Kasumi-1 (cell line): ENCODE results near the gene MAP7D1.
"Not testable (repeated sequence)": the region's sequence is repeated elsewhere in the genome, so short reads cannot be mapped to it uniquely, and the experiment has no call there.

Experiments used
- DNase-seq, 2 experiments: peaks; one replicate each; lab custom pipeline; 2025; lab: John Stamatoyannopoulos, UW

The MAP7D1 gene

DNA sequence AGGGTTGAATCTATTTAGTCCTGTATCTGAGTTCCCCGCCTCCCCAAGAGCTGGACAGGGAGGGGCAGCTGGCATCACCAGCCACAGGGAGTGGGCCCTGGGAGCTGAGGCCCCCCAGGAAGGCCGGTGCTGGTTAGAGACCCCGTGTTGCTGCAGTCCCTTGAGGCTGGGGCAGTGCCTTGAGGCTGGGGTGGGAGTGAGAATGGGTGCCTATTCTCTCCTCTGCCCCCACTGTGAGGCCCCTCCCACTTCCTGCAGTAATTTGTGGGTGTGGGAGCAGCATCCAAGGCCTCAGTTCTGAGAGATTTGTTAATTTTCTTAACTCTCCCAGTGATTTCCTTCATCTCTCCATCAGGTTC is 4.1 kb upstream of the MAP7D1 start:
- DNase-seq, result peak in 1 of 2 experiments; percentile 1

DNA sequence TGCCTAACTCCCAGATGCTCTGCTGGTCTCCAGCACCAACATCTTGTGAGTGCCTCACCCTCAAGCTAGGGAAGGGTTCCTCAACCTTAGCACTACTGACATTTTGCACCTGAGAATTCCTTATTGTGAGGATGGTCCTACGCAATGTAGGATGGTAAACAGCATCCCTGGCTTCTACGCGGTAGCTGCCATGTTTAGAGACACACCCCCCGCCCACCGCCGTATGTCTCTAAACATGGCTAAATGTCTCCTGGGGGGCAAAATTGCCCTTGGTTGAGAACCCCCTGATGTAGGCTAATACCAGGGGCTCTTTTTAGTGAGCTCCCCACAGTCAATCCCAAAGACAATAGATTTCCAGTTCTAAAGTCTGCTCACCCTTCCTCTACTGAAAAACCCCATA is 2.5 kb upstream of the MAP7D1 start:
- DNase-seq, result no peak

DNA sequence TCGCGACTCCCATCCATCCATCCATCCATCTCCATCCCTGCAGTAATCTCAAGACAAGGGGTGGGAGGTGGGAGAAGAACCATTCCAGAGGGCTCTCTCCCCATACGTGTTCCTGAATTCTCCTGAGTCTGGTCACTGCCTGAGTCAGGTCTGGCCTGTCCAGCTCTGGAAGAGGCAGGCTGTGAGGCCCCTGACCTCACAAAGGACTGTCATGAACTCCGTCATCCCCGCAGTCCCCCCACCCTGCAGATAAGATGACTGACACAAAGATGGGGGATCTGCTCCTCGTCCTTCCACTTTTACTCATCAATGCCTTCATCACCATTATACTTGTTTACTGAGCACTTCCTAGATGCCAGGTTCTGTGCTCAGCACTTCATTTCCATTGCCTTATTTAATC is 1.6 kb upstream of the MAP7D1 start:
- DNase-seq, result no peak

DNA sequence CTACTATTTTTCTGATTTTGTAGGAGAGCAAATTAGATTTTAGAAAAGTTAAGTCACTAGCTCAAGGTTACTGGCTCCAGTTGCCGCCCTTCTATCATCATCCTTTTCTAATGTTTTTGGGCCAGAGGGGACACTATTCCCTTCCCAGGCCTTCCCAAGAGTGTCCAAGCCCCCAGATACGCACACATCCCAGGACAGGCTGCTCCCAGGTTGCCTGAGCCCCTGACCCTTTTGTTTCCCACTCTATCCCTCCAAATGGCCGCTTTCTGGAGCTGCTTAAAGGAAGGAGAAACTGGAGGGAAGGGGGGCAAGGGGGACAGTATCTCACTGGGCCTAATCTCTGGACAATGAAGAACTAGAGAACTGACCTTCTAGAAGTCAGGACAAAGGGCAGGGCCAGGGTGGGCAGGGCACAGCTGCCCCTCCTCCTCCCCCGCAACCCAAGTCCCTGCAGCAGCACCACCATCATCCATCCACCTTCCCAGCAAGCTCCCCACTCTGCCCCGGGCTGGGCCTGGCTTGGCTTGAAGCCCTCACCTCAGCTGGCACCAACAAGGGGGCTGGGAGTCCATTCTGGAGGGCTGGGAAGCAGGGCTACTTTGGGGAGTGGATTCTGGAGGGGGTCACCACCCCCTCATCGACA is 1.1 kb upstream of the MAP7D1 start:
- DNase-seq, result no peak

GRCh38 chr1:36156329-36157114 is 562 bp downstream of the MAP7D1 start:
- DNase-seq, result peak; percentile 50 to 51

DNA sequence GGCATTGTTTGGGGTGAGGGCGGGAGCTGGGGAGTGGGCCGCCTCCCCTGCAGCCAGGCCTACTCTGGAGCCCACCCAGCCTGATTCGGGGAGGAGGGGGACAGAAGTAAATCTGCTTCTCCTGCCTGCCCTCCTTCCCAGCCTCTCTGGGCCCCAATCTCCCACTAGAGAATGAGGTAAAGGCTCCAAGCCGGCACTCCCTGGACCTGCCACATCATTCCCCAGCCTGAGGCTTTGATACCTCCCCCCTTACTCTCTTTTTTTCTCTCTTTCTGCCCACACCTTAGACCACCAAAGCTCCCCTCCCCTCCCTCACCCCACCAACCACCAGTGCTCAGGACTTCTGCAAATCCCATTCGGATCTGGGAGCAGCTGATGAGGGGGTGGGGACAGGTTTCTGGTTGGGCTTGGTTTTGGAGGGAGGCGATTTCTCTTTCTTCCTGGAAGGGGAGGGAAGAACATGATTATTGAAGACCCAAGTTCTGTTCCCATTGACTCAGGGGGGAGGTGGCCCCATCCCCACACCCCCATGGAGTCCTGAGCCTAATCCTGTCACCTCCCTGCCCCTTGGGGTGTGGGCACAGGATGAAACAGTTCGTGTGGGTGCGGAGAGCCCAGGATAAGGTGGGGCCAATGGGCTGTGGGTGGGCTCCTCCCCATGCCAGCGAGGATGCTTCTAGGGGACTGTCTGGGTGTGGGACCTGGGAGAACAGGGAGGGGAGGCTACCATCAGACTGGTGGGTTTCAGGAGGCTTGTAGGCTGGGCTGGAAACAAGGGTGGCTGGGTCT is 1.3 kb downstream of the MAP7D1 start:
- peak; percentile 21 to 29 for DNase-seq

GRCh38 chr1:36157973-36158826 is 2.2 kb downstream of the MAP7D1 start:
- no peak for DNase-seq

DNA sequence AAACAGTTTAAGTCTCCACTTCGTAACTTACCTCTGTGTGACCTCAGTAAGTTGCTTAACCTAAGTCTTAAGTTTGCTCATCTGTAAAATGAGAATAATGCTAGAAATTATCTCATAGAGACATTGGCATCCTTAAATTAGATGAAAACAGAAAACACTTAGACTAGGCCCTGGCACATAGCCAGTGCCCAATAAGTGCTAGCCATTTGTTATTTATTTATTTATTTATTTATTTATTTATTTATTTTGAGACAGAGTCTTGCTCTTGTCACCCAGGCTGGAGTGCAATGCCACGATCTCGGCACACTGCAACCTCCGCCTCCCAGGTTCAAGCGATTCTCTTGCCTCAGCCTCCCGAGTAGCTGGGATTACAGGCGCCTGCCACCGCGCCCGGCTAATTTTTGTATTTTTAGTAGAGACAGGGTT is 2.9 kb downstream of the MAP7D1 start:
- DNase-seq, result not testable (repeated sequence)

DNA sequence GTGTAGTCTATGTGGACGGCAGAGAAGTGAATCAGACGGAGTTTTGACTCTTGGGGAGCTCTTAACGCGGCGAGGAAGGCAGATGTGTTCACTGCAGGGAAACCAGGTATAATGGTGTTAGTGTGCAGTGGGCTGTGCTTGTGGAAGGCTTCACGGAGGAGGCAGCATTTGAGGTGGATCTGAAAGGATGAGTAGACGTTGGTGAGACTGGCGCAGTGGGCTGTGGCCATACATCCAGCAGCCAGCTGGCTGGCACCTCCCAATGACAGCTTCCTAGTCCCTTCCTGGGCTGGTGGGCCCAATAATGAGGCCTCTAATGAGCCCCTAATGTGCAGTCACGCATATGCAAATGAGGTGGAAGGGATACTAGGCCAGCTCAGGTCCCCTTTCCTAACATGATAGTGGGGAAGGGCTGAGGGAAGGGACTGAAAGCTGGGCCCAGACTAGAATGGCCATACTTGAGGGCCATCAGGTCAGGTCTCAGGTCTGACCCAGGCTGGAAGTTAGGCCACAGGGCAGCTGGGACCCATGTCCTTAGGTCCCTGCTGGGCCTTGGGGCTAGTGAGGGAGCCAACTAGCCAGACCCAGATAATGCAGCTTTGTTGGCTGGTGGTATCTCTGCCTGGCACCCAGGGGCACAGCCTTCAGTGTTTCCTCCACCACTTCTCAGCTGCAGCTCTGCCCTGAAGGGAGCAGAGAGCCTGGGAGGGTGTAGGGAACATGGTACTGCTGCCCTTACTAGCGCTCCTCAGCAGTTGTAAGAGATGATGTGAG is 3.8 kb downstream of the MAP7D1 start:
- DNase-seq, result no peak

DNA sequence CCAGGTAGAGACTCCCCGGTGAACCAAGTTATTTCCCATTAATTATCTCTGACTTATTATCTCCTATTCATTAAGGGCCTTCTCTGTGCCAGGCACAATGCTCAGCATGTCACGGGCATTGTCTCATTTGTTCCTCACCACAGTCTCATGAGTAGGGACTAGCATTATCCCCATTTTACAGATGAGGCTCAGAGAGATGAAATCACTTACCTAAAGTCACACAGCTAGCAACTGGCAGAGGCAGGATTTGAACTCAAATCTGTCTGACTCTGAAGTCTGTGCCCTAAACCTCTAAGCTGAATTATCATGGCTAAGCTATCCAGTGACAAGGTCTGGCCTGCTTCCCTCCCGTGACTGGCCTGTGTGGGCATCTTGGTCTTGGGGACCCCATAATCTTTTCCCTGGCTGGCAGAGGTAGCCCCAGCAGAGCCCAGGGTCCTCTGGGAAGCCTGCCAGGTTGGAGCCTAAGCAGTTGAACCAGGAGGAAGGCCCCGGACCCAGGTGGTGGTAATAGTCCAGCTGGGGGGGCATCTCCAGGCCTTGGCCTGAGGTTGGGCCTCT is 4.5 kb downstream of the MAP7D1 start:
- no peak for DNase-seq

DNA sequence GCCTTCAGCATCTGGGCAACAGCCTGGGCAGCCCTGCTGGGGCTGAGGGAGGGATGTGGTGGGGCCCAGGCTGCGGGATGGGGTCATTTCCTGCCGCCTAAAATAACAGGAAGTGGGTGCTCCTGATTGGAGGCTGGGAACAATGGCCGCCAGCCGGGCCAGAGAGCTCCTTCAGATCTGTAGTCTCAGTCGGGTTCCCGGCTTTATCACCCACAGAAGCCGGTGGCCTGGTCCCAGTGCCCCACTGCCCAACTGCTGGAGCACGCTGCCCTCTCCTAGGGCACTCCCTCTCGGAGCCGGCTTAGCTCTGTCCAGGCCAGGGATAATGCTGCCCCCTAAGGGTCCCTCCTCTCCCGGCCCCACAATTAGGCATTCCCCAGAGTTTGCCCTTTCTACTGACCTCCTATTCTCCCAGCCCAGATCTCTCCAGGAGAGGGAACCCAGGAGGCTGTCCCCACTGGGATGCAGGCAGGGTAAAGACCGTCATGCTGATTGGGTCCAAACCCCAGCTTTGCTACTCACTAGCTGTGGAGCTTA is 5.1 kb downstream of the MAP7D1 start:
- peak; percentile 70 to 72 for DNase-seq

DNA sequence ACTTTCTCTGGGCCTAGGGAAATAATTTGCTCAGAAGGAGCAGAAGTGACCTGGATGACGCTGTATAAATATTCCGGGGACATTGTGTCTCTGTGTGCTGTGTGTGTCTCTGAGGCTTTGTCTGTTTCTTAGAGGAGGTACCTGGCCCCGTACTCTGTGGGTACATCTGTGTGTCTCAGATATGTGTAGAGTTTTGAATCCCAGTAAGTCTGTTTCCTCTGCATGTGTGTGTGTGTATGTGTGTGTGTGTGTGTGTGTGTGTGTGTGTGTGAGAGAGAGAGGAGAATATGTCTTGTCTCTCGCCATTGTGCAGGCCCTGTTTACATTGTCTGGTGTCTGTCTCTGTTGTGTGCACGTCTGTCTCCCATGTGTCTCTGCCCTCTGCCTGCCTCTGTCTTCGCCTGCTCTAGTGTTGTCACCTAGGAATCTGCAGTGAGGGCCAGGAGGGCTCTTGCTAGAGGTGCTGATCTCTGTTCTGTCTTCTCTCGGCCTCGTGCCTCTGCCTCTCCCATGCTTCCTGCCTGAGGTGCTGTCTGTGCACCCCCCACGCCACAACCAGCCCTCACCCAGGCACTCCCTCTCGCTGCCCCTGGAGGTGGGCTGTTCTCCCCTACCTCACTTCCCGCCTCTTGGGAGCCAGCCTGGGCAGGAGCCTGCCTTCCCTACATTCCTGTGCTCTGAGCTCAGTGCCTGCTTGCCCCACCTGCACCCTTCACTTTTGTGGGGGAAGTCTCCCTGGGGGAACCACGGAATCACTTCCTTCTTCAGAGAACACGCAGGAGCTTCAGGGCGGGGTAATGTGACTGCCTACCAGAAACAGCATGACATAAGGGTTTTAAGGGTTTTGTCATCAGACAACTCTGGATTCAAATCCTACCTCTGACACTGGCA is 5.9 kb downstream of the MAP7D1 start:
- peak; percentile 42 to 56 for DNase-seq

DNA sequence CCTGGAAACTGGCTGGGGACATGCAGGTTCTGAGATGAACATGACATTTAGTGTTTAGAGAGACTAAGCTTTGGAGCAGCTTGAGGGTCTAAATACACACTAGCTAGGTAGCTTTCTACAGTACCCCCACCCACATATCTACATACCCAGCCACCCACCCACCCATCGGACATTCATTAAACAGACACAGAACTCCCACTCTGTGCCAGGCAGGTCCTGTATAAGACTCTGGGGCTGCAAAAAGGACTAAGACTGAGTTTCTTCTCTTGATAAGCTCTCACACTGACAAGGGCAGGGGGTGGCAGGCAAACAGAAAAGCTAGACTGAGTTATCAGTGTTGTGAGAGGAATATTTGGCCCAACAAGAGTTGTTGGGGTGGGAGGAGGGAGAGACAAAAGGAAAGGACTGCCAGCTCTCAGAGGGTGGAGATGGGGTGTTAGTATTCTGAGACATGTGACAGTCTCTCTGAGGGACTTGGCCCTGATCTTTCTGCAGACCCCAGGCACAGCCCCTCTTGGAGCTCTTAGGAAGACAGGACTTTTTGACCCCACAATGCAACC is 6.8 kb downstream of the MAP7D1 start:
- no peak for DNase-seq

DNA sequence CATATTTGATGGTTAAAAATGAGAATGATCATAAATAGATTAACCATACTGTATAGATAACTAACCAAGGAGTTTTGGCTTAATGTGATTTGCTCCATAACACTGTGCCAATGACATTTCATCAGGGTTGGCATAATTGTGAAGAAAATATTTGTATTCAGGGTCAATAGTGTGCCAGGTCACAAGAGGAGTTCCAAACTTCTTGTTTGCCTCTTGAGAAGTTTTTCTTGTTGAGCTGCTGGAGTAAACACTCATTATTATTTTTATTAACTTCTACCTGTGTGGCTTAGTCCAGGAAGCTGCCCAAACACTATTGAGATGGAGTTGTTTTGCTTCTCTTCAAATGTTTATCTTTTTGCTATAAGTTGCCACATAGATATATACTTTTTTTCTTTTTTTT is 7.5 kb downstream of the MAP7D1 start:
- no peak for DNase-seq

- no peak for DNase-seq
Observed at GRCh38 chr1:36164361-36164760, 8.4 kb downstream of the MAP7D1 start.

- no peak for DNase-seq
Observed at GRCh38 chr1:36165145-36165544, 9.2 kb downstream of the MAP7D1 start.

DNA sequence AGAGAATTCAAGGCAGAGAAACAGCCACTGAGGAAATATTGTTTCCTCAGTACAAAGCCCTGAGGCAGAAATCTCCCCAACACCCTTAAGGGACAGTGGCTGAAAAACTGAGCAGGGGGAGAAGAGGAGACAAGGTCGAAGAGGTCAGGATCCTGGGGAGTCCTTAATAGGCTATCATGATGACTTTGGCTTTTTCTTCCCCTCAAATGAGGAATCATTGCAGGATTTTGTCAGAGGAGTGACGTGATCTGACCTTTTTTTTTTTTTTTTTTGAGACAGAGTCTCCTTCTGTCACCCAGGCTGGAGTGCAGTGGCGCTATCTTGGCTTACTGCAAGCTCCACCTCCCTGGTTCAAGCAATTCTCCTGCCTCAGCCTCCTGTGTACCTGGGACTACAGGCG is 10.2 kb downstream of the MAP7D1 start:
- DNase-seq, result no peak

DNA sequence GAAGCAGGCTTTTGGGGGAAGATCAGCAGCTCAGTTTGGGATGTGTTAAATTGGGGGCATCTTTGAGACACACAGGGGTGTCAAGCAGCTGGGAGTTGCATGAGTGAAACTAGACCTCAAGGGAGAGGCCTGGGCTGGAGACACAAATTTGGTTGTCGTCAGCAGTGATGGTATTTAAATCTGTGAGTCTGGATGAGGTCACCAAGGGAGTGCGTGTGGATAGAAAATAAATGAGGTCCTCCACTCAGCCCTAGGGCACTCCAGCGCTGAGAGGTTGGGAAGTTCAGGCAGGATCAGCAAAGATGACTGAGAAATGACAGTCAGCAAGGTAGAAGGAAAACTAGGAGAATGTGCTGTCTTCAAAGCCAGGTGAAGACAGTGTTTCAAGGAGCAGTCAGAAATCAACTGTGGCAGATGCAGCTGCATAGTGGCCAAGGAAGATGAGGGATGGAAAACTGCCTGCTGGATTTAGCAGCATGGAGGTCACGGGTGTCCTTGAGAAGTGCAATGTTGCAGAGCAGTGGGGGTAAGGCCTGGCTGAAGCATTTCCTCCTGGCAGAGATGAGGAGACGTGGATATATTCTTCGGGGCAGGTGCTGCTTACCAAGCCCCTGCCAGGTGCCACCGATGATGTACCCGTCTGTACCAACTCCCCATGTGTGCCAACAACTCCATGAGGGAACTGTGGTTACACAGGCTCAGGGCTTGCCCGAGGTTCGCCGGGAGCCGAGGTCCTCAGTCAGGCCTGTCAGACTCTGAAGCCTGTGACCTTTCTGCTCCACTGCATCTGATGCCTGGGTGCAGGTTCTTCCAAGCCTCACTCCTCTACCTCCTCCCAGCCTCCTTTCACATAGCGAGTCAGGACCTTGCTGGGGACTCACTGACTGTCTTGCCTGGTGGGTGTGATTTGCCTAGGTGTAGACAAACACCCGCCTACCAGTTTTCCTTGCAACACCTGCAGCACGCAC is 11.3 kb downstream of the MAP7D1 start:
- DNase-seq, result no peak
